GM12878 (cell line): ENCODE measurements around the gene SASH1. TPM values are rescaled to one million over a fixed set of nuclear protein-coding genes. Genes with fewer than 3 reads are reported as not detected.

ENCODE experiments used
- ATAC-seq: fragments of 200-7000 bp; cut with Tn5 transposase; 3 replicates; pipeline ENCODE4 v1.9.1; 2020; ENCODE audit warnings: mild to moderate bottlenecking, moderate library complexity
- BruUV-seq: library from RNA; stranded (reverse); fragments of 400-500 nt; replicated peaks from 2 replicates; lab custom pipeline; 2021; lab: Mats Ljungman, UMichigan
- CTCF ChIA-PET: fragments of 300-600 bp; sonication (Branson Sonifier 250); formaldehyde crosslinking; extraction: SDS; loops from one replicate; lab custom pipeline; 2021; ENCODE audit warnings: inconsistent platforms; lab: Yijun Ruan, JAX
- POLR2A ChIA-PET: fragments of 350-600 bp; formaldehyde crosslinking; extraction: SDS; loops from one replicate; lab custom pipeline; 2021; ENCODE audit warnings: inconsistent platforms; lab: Charles Lee
- RAD21 ChIA-PET: fragments of 300-600 bp; sonication (Branson Sonifier 250); formaldehyde crosslinking; loops from one replicate; lab custom pipeline; 2023; ENCODE audit warnings: antibody characterized with exemption; ENCODE audit not compliant: unreplicated experiment; lab: Charles Lee
- SMC1A ChIA-PET: fragments of 300-600 bp; sonication (Branson Sonifier 250); formaldehyde crosslinking; loops from one replicate; lab custom pipeline; 2023; ENCODE audit not compliant: unreplicated experiment, uncharacterized antibody; lab: Charles Lee
- DNase-seq: peaks from one replicate; pipeline ENCODE4 v3.0.0-alpha.2; 2011; ENCODE audit warnings: low read depth, low spot score
- FAIRE-seq: peaks from 3 replicates; lab custom pipeline; 2011; peaks lifted over from hg19 to GRCh38; lab: Jason Lieb, UNC
- H2AFZ ChIP-seq: 2 replicates; pipeline ENCODE4 v1.6.0; 2011; ENCODE audit warnings: low read depth, low read length, control low read depth; ENCODE audit not compliant: control insufficient read depth
- H3K27ac ChIP-seq: 2 replicates; pipeline ENCODE4 v1.5.1; 2011; ENCODE audit warnings: control low read depth; ENCODE audit not compliant: control insufficient read depth, insufficient read depth
- H3K27me3 ChIP-seq, 2 experiments: replicated peaks in 1 of 2; 2 replicates each; pipeline versions ENCODE4 v1.6.0 to v1.6.1; 2011; ENCODE audit warnings: low read length in 1 of 2; ENCODE audit not compliant: control insufficient read depth in 2 of 2, insufficient read depth in 2 of 2
- H3K36me3 ChIP-seq, 2 experiments: 2 replicates each; pipeline ENCODE4 v1.5.1; 2011; ENCODE audit warnings: low read length in 1 of 2; ENCODE audit not compliant: control insufficient read depth in 2 of 2, insufficient read depth in 2 of 2
- H3K4me1 ChIP-seq: 2 replicates; pipeline ENCODE4 v1.6.1; 2011; ENCODE audit warnings: mild to moderate bottlenecking, low read length, moderate library complexity, mixed read lengths; ENCODE audit not compliant: control insufficient read depth, insufficient read depth
- H3K4me2 ChIP-seq: 2 replicates; pipeline ENCODE4 v1.6.0; 2011; ENCODE audit warnings: control low read depth; ENCODE audit not compliant: control insufficient read depth, insufficient read depth
- H3K4me3 ChIP-seq: fragments of 200-600 bp; sonication (generic); 2 replicates; pipeline ENCODE4 v1.5.1; 2016
- H3K79me2 ChIP-seq: 2 replicates; pipeline ENCODE4 v1.6.0; 2011; ENCODE audit warnings: low read length; ENCODE audit not compliant: control insufficient read depth, insufficient read depth
- H3K9ac ChIP-seq: 2 replicates; pipeline ENCODE4 v1.8.0; 2011; ENCODE audit warnings: low read length, control low read depth, mixed read lengths; ENCODE audit not compliant: control insufficient read depth, insufficient read depth
- H3K9me3 ChIP-seq: replicated peaks from 3 replicates; pipeline ENCODE4 v1.5.1; 2011; ENCODE audit warnings: mild to moderate bottlenecking, low read length; ENCODE audit not compliant: control insufficient read depth, insufficient read depth
- H4K20me1 ChIP-seq: 2 replicates; pipeline ENCODE4 v1.6.0; 2011; ENCODE audit not compliant: control insufficient read depth, insufficient read depth
- BACH1 ChIP-seq: fragments of 450-650 bp; IDR thresholded peaks from 2 replicates; pipeline ENCODE4 v1.6.1; 2017; ENCODE audit warnings: mild to moderate bottlenecking, borderline replicate concordance
- BCL11A ChIP-seq: IDR thresholded peaks from 2 replicates; pipeline ENCODE4 v1.6.1; 2011; ENCODE audit warnings: low read depth, low read length
- MEF2A ChIP-seq: IDR thresholded peaks from 2 replicates; pipeline ENCODE4 v1.6.1; 2011; ENCODE audit warnings: low read depth, mild to moderate bottlenecking, low read length, moderate library complexity; ENCODE audit not compliant: insufficient read depth
- MEF2B ChIP-seq: fragments of 450-650 bp; IDR thresholded peaks from 2 replicates; pipeline ENCODE4 v1.6.1; 2018; ENCODE audit warnings: mild to moderate bottlenecking, moderate library complexity; ENCODE audit not compliant: partially characterized antibody, poor library complexity, severe bottlenecking
- NR2C1 ChIP-seq: fragments of 450-650 bp; IDR thresholded peaks from 2 replicates; pipeline ENCODE4 v1.6.1; 2017; ENCODE audit warnings: antibody characterized with exemption, mild to moderate bottlenecking, moderate library complexity
- SREBF2 ChIP-seq: IDR thresholded peaks from 2 replicates; pipeline ENCODE4 v1.6.1; 2012; ENCODE audit warnings: mild to moderate bottlenecking, low read length
- TCF12 ChIP-seq: IDR thresholded peaks from 2 replicates; pipeline ENCODE4 v1.6.1; 2011; ENCODE audit warnings: low read depth, mild to moderate bottlenecking, low read length
- TCF7 ChIP-seq: IDR thresholded peaks from 2 replicates; pipeline ENCODE4 v1.6.1; 2014; ENCODE audit warnings: antibody characterized with exemption, borderline replicate concordance
- WGBS: methylation state at CpG from one replicate; pipeline ENCODE4 v1.1.6; 2016; ENCODE audit warnings: low lambda C conversion rate; ENCODE audit not compliant: insufficient replicate concordance, insufficient coverage; ENCODE audit errors: missing lambda C conversion rate; 5-methylcytosine and 5-hydroxymethylcytosine counted together
- in situ Hi-C: fragments of 300-500 bp; cut with MboI; formaldehyde crosslinking; loops from 9 replicates; pipeline ENCODE4 v1.14.3; 2018; ENCODE audit warnings: mixed read lengths
- intact Hi-C: fragments of 100-400 bp; cut with micrococcal nuclease; formaldehyde crosslinking; loops from one replicate; pipeline ENCODE4 v1.14.2; 2022; ENCODE audit not compliant: unreplicated experiment
- polyA plus RNA-seq, 11 experiments: library from polyadenylated mRNA; depleted of rRNA in 4 of 11; unstranded in 6 of 11; stranded (reverse) in 5 of 11; fragments of >200 nt; fragmentation: Nextera tagmentation in 4 of 11; fragmentation: Illumina TruSeq in 1 of 11; extraction: Ambion mirVana in 4 of 11; extraction: Trizol in 1 of 11; gene quantifications; 1 replicate in 1 of 11; 2 replicates in 10 of 11; pipeline versions ENCODE4 v1.2.1 to v1.2.3, GENCODE V29; 2011 to 2016; ENCODE audit warnings: inconsistent platforms in 2 of 11, missing spikeins in 2 of 11, low read depth in 1 of 11
- total RNA-seq, 4 experiments: library from RNA; depleted of rRNA in 3 of 4; stranded (reverse); fragments of >200 nt in 3 of 4; fragmentation: Illumina TruSeq in 1 of 4; extraction: Trizol in 1 of 4; gene quantifications; 2 replicates each; pipeline versions ENCODE4 v1.2.1 to v1.2.3, GENCODE V29; 2013 to 2021

The SASH1 gene
- total and polyA plus RNA-seq, 10 of the 15 experiments (the other 5 are each of a cell fraction or from before 2014, with no cell fraction given) = 0.01 to 0.73 (median 0.14) TPM; not detected in 4

DNA sequence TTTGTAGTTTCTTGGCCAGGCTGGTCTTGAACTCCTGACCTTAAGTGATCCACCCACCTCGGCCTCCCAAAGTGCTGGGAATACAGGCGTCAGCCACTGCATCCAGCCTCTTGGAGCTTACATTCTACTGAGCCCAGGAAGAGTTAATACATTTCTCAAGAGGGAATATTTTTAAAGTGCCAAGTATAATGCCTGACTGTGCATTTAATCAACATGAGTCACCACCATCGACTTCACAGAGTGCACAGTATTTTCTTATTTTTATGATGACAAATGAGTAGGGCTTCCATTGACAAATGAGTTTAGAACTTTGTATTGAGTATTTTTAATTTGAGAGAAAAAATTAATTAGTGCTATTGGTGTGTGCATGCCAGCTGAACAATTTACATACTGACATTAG lies 72.2 kb downstream of the SASH1 start:
- in situ Hi-C loops = no loop called here
- Histone ChIP-seq H3K27me3 (no peaks in the 10 kb centered on the region), H4K20me1 (no peaks in the 10 kb centered on the region), H3K27ac (no peak overlapping the region), H3K79me2 (no peaks in the 10 kb centered on the region), H3K4me1 (no peaks in the 10 kb centered on the region), H2AFZ (no peak overlapping the region), H3K4me3 (no peak overlapping the region), H3K9ac (no peak overlapping the region), H3K4me2 (no peak overlapping the region), H3K9me3 (no peaks in the 10 kb centered on the region), H3K36me3 (no peaks in the 10 kb centered on the region)
- POLR2A ChIA-PET = no interaction called here
- intact Hi-C loops = no loop called here
- FAIRE-seq (no peak), DNase-seq (no peak), ATAC-seq (no peak)
- RAD21 ChIA-PET = no interaction called here
- 19% methylated on average over 3 of the region's 3 CpGs for WGBS
- BruUV-seq = no TSS peak
- CTCF ChIA-PET = no interaction called here
- TF ChIP-seq MEF2A = no peak
- no peak for TF ChIP-seq SREBF2
- SMC1A ChIA-PET = no interaction called here

DNA sequence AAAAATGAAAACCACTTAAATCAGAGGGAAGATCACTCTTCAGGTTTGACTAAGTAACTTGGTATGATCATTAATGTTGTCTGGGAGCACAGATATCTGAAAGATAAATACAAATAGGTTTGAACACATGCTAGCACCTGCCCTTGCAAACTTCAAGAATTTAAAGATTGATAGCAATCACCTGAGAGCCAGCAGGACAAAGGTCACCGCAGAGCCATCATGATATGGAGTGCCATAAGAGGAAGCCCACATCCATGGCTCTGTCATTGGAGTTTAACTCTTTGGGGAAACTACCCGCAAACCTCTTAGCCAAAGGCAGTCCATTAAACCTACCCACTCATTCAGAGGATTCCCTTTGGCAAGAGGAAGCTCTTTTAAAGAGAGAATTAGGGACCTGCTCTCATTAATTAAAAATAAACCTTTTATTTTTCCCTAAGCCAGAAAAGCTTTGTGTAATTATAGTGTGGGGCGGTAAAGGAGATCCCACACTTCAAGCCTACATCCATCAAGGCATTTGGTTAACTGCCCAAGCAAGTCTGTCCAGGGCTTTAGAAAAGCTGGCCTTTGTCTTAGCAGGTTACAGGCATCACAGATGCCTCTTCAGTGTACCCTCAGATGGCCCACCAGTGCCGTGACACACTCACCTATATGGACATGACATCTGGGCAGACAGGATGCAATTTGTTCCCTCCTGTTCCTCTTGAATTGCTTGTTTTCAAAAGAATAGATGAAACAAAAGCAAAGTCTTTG lies 73.0 kb downstream of the SASH1 start:
- ChIA-PET SMC1A (no interaction called here), CTCF (no interaction called here), POLR2A (no interaction called here), RAD21 (interaction anchor here (0.5 kb wide), 1 partner anchor 61 kb away, joined by 3 read pairs; no protein-coding TSS in a partner anchor)
- no peaks in the 10 kb centered on the region for H3K4me1 ChIP-seq
- H3K27me3 ChIP-seq = no peaks in the 10 kb centered on the region
- no peaks in the 10 kb centered on the region for H3K36me3 ChIP-seq
- no peaks in the 10 kb centered on the region for H4K20me1 ChIP-seq
- 45% methylated on average over 4 of the region's 4 CpGs for WGBS
- TF ChIP-seq TCF7 (no peak), BCL11A (no peak), SREBF2 (no peak), MEF2B (no peak), NR2C1 (no peak), TCF12 (no peak), BACH1 (no peak)
- H3K9me3 ChIP-seq = no peaks in the 10 kb centered on the region
- DNase-seq (no peak), ATAC-seq (no peak), FAIRE-seq (no peak)
- H3K4me3 ChIP-seq = no peak overlapping the region
- intact Hi-C loops = no loop called here
- no peak overlapping the region for H2AFZ ChIP-seq
- H3K79me2 ChIP-seq = no peaks in the 10 kb centered on the region
- H3K27ac ChIP-seq = no peak overlapping the region
- no TSS peak for BruUV-seq
- H3K4me2 ChIP-seq = no peak overlapping the region
- in situ Hi-C loops = no loop called here
- no peak overlapping the region for H3K9ac ChIP-seq
